ENCODE data around the gene XRCC5. TPM values are rescaled to one million over a fixed set of nuclear protein-coding genes. Genes with fewer than 3 reads are reported as not detected.
A peak's percentile ranks its signal among the peaks of the same experiment; 100 is the strongest.

The XRCC5 gene
- total RNA-seq, 1 experiment from 2014 or later: 198 TPM

GRCh38 chr2:216114714-216115531 is 5.8 kb downstream of the XRCC5 start:
- CTCF ChIA-PET: interaction anchor here (0.6 to 1.4 kb wide), 18 partner anchors 9 to 1752 kb away, joined by 3 to 8 read pairs (median 4); partner anchors contain the start of gene RPL37A
- H3K27ac Mint-ChIP-seq (ENCODE audit: low read depth, unreplicated experiment): peak overlapping the region; percentile 99
- no peaks in the 10 kb centered on the region for H3K9me3 Mint-ChIP-seq (ENCODE audit: unreplicated experiment)
- TF ChIP-seq CTCF (IDR thresholded peaks at IDR 0.05; ENCODE audit: unreplicated experiment): peak; percentile 67
- intact Hi-C loops (cut with micrococcal nuclease): loop anchor here (10.0 kb wide), 1 partner anchor 380 kb away; the partner anchor contains the start of gene RPL37A
- POLR2A ChIA-PET: interaction anchor here (0.6 to 0.9 kb wide), 4 partner anchors 28 to 378 kb away, joined by 3 to 4 read pairs (median 3); partner anchors contain the start of genes PECR and TMEM169
- BruUV-seq (replicated peaks): no TSS peak
- H3K4me1 Mint-ChIP-seq (ENCODE audit: insufficient read depth, unreplicated experiment): peaks cover 35% of the 10 kb centered on the region
- DNase-seq (ENCODE audit: unreplicated experiment): peak; percentile 99
- peaks cover 55% of the 10 kb centered on the region for H3K36me3 Mint-ChIP-seq (ENCODE audit: insufficient read depth, unreplicated experiment)
- peak overlapping the region; percentile 96 for H3K4me3 Mint-ChIP-seq (ENCODE audit: unreplicated experiment)
- no peaks in the 10 kb centered on the region for H3K27me3 Mint-ChIP-seq (ENCODE audit: insufficient read depth, unreplicated experiment)

- Mint-ChIP-seq H3K4me1 (ENCODE audit: insufficient read depth, unreplicated experiment) (peaks cover 35% of the 10 kb centered on the region), H3K36me3 (ENCODE audit: insufficient read depth, unreplicated experiment) (peaks cover 40% of the 10 kb centered on the region), H3K4me3 (ENCODE audit: unreplicated experiment) (no peak overlapping the region), H3K27me3 (ENCODE audit: insufficient read depth, unreplicated experiment) (no peaks in the 10 kb centered on the region), H3K9me3 (ENCODE audit: unreplicated experiment) (no peaks in the 10 kb centered on the region), H3K27ac (ENCODE audit: low read depth, unreplicated experiment) (peak overlapping the region; percentile 99)
- no peak for DNase-seq (ENCODE audit: unreplicated experiment)
- ChIA-PET CTCF (no interaction called here), POLR2A (interaction anchor here (1.1 kb wide), 1 partner anchor 71 kb away, joined by 3 read pairs; no protein-coding TSS in a partner anchor)
- TF ChIP-seq CTCF (IDR thresholded peaks at IDR 0.05; ENCODE audit: unreplicated experiment): no peak
- intact Hi-C loops (cut with micrococcal nuclease): loop anchor here (10.0 kb wide), 1 partner anchor 378 kb away; the partner anchor contains the start of gene RPL37A
- no TSS peak for BruUV-seq (replicated peaks)
Measured at GRCh38 chr2:216116418-216116817, 7.3 kb downstream of the XRCC5 start.

GRCh38 chr2:216117561-216118340 is 8.6 kb downstream of the XRCC5 start:
- BruUV-seq (replicated peaks): no TSS peak
- DNase-seq (ENCODE audit: unreplicated experiment): no peak
- ChIA-PET CTCF (interaction anchor here (0.7 kb wide), 1 partner anchor 258 kb away, joined by 3 read pairs; no protein-coding TSS in a partner anchor), POLR2A (interaction anchor here (0.6 to 3.3 kb wide), 4 partner anchors 8 to 1309 kb away, joined by 3 to 14 read pairs (median 4); partner anchors contain the start of gene XRCC5)
- Mint-ChIP-seq H3K27ac (ENCODE audit: low read depth, unreplicated experiment) (no peak overlapping the region), H3K4me1 (ENCODE audit: insufficient read depth, unreplicated experiment) (peaks cover 30% of the 10 kb centered on the region), H3K36me3 (ENCODE audit: insufficient read depth, unreplicated experiment) (peaks cover 27% of the 10 kb centered on the region), H3K9me3 (ENCODE audit: unreplicated experiment) (no peaks in the 10 kb centered on the region), H3K27me3 (ENCODE audit: insufficient read depth, unreplicated experiment) (no peaks in the 10 kb centered on the region), H3K4me3 (ENCODE audit: unreplicated experiment) (no peak overlapping the region)
- TF ChIP-seq CTCF (IDR thresholded peaks at IDR 0.05; ENCODE audit: unreplicated experiment): no peak
- intact Hi-C loops (cut with micrococcal nuclease): loop anchor here (10.0 kb wide), 1 partner anchor 377 kb away; the partner anchor contains the start of gene RPL37A

All from MCF 10A (cell line).